GM19397 (cell line): ENCODE measurements around the gene VTA1.

Experiments used
- ATAC-seq: cut with Tn5 transposase; IDR thresholded peaks from one replicate; pipeline ENCODE4 v1.9.1; 2021; ENCODE audit warnings: mild to moderate bottlenecking, moderate library complexity; ENCODE audit not compliant: unreplicated experiment

VTA1 gene

DNA sequence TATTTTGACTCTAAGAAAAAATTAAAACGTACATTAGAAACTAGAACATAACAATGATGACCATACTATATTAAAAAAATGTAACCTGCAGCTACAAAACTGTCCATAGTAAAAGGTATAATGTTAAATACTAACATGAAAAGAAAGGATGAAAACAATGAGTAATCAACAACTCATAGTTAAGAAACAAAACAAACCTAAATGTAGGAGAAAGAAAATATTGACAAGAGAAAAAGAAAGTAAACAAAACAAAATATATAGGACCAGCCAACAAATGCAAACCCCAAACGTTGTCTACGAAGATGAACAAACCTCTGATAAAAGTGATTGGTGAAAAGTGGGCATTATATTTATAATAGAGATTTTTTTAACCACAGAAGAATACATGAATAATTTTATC lies 113.7 kb downstream of the VTA1 start:
- no peak for ATAC-seq

DNA sequence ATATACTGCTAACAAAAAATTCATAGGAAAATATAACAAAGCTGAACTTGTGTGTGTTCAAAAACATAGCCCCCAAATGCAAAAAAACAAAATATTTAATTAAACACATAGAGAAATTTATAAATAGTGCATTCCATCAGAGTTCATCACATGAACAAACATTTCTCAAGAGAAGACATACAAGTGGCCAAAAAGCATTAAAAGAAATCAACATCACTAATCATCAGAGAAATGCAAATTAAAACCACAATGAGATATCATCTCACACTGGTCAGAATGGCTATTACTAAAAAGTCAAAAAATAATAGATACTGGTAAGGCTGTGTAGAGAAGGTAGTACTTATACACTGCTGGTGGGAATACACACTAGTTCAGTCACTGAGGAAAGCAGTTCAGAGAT lies 115.2 kb downstream of the VTA1 start:
- ATAC-seq: no peak

DNA sequence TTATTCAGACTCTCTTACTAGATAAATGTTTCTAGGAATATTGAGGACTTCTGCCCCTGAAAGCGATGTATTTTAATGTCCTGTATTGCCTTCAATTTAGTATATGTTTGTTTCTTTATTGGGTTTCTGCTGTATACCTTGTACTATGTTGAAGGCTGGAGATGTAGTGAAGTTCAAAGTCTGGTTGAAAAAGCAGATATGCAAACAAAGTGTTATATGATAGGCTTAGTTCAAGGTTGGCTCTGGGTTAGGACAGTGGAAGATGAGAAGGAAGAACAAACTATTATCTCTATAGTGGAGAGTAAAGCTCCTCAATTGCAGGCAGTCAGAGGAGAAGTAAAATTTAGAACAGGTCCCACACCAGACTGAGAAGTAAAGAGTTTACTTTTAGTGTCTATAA lies 118.4 kb downstream of the VTA1 start:
- ATAC-seq: no peak

DNA sequence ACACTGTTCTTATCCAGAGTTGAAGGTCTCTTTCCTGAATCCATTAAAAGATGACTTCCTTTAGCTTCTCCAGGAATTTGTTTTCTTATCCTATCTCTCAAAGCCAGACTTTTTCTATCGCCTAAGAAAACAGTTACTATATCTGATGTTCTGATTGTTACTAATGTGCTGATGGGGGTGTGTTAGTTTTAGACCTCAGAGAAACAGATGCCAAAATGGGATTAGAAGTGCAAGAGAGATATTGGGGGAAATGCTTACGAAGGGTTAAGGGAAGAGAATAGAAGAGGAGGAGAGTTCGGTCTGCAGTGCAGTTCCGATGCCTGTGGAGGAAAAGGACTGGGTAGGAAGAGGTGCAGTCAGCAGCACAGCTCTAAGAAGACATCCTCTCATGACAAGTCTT lies 119.0 kb downstream of the VTA1 start:
- ATAC-seq: no peak

DNA sequence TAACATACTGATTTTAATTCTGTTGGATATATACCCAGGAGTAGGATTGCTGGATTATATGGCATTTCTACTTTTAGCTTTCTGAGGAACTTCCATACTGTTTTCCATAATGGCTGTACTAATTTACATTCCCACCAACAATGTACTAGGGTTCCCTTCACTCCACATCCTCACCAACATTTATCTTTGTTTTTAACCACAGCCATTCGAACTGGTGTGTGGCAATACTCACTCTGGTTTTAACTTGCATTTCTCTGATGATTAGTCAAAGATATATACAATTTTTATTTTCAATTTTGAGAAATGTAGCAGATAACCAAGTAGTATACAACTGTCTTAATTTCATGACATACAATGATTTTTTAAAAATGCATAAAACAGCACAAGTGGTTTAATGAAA lies 124.4 kb downstream of the VTA1 start:
- ATAC-seq: no peak
